NT2/D1 (cell line): ENCODE data around the gene CDKN1A.

ENCODE experiments used
- YY1 ChIP-seq: IDR thresholded peaks from 2 replicates; pipeline ENCODE4 v1.6.1; 2011; ENCODE audit not compliant: insufficient read length, insufficient read depth
- ZNF274 ChIP-seq: IDR thresholded peaks from 2 replicates; pipeline ENCODE4 v1.6.1; 2011; ENCODE audit warnings: mild to moderate bottlenecking, low read depth, low read length

DNA sequence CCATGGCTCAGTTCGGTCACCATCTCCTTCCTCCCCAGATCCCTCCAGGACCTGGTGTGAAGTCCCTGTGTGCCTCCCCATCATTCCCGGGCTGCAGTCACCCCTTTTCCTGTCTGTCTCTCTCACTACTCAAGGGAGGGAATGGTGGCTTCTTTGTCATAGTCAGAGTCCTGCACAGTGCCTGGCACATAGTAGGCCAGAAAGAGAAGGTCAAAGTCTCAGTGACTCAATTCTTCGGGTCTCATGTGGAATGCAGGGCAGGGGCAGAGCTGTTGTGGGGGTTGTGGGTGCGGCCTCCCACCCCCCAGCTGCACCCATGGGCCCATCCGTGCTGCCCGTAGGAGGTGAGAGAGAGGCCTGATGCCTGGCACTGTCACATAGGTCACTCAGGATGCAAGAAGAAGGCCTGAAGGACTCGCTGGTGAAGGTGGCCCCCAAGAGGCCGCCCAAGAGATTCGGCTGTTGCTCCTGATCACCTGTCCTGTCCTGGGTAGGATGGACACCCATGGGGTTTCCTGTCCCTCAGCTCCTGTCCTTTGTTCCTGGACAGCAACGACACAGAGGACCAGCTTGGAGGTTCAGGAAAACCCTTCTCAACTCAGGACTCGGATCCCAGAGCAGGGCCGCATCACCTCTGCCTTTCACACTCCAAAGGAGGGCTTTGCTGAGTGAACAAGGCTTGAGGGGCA, 53.3 kb downstream of the CDKN1A start:
- TF ChIP-seq ZNF274 = no peak
- no peak for TF ChIP-seq YY1
